HUDEP-2 (cell line): ENCODE data around the gene CPEB2.

ENCODE experiments used
- DNase-seq, 76 experiments: peaks; one replicate each; lab custom pipeline; 2025; ENCODE audit not compliant: unreplicated experiment in 76 of 76; lab: John Stamatoyannopoulos, UW

Gene CPEB2

GRCh38 chr4:15001869-15002658 lies at the start of gene CPEB2:
CPEB2 (plus strand) TSS chr4:15002481; CDS start chr4:15002674, 193 bp downstream.
- DNase-seq: peak in 75 of 76 experiments; percentile 26 to 96 (median 86)

GRCh38 chr4:14958436-14958835 lies 43.8 kb upstream of the CPEB2 start:
- no peak for DNase-seq

GRCh38 chr4:14961292-14961691 lies 41.0 kb upstream of the CPEB2 start:
- no peak for DNase-seq

- no peak for DNase-seq
These were observed 37.2 kb upstream of the CPEB2 start for GRCh38 chr4:14965071-14965470.

GRCh38 chr4:14967982-14968381 lies 34.3 kb upstream of the CPEB2 start:
- DNase-seq: no peak

DNA sequence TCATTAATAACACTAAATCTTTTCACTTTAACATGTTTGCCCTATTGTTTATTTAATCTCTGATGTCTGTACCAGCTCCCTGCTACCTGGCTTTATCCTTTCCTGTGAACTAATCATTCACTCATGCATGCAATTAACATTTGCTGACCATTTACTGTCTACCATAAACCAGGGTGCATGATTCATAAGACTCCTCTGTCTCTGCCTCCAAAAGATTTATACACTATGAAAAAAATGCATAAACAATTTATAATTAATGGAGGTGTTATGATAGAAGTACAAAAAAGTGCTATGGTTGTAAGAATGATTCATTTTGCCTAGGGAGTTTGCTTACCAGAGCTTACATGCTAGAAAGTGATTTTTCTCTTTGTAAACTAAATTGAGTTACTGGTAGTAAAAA lies 24.5 kb upstream of the CPEB2 start:
- no peak for DNase-seq

GRCh38 chr4:14984448-14984847 lies 17.8 kb upstream of the CPEB2 start:
- no peak for DNase-seq

GRCh38 chr4:14985161-14985560 lies 17.1 kb upstream of the CPEB2 start:
- no peak for DNase-seq

DNA sequence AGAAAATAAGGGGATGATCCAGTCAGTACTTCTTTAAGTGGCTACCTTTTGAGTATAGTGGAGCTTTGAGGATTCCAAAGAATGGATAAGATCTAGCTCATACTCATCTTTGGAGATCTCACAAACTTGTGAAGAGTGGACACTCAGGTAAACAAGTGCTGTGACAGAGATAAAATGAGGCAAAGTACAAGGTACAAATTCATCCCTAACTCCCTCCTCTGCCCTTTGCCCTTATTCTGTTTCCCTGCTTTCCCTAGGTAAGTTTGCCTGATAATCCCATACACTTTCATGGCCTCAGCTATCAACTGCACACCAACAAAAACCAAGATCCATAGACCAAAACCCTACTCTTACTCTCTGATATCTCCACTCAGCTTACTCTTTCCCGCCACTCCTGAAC lies 16.4 kb upstream of the CPEB2 start:
- DNase-seq: no peak

DNA sequence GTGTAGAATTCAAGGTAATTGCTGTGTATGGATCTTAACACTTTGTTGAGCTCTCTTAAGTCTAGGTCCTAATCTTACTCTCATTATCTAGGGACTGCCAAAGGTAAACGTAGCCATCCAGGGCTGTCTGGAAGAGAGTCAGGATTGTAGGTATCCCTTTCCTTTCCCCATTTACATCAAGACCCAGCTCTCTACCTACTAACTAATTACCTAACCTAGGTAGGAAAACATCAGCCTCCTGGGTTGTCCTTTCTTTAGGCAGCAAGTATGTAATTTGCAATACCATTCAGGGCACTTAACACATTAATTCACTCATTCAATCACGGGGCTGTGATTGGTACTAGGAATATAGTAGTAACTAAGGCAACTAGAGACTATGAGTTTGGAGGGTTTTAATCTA lies 15.2 kb upstream of the CPEB2 start:
- DNase-seq: no peak

DNA sequence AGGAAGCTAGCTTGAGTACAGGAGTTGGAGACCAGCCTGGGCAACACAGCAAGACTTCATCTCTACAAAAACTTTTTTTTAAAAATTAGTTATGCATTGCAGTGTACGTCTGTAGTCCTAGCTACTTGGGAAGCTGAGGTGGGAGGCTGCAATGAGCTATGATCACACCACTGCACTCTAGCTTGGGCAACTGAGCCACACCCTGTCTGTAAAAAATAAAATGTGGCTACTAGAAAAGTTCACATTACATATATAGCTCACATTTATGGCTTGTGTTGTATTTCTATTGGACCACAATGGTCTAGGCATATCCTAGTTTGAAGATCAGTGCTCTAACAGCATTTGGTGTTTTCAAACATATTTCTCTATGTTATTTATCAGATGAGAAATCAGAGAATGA lies 11.8 kb upstream of the CPEB2 start:
- DNase-seq: no peak

- no peak for DNase-seq
These were observed 8.0 kb upstream of the CPEB2 start for GRCh38 chr4:14994242-14994641.

DNA sequence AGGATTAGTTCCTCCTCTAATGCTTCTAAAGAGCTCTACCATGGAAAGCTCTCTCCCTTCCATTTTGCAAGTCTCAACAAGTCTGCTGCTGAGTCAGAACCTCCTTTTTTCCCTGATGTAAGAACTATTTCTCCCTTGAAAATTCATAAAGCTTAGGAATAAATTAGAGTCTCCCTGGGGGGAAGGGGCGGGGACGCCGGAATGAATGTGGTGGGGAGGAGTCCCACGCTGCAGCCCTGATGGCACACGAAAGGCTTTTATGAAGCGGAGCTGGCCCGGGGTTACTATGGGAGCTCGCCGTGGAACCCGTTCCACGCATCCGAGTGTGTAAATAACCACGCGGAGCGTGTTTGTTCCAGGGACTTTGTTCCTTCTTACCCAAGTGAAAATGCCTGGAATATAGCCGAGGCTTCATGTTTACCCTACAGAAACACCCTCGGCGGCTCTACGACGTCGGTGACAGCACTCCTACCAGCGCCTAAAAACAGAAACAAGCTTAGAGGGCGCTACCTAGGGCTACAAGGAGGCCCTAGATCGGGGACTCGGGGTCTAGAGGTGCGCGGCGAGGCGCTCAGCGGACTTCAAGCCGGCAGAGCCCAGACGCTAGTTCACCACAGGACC lies 923 bp upstream of the CPEB2 start:
- DNase-seq: peak in 42 of 76 experiments; percentile 1 to 62 (median 34)

DNA sequence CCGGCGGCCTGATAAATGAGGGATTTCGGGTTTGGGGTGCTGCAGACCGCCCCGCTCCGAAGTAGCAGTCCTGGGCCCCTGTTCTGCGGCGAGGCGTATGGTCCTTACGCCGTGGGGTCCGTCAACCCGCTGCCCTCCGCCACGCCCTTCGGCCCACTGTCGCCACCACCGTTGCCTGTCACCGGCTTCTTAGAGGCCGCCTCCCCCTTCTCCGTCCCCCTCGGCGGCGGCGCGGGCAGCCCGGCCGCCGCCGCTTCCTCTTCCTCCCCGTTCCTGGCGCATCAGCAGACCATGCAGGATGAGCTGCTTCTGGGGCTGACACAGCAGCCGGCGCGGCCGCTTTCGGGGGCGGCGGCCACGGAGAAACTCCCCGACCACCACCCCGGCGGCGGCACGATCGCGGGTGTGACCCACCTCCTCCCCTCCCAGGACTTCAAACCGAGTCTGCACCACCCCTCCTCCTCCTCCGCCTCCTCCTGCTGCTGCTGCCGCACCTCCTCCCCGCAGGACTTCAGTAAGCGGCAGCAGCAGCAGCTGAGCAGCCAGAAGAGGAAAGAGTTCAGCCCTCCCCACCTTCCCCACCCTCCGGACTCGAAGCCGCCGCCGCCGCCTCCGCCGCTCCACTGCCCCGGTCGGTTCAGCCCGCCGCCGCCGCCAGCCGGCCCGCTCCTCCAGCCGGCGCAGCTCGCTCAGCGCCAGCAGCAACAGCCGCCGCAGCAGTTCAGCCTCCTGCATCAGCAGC lies 549 bp downstream of the CPEB2 start:
- peak in 71 of 76 experiments; percentile 7 to 80 (median 61) for DNase-seq

DNA sequence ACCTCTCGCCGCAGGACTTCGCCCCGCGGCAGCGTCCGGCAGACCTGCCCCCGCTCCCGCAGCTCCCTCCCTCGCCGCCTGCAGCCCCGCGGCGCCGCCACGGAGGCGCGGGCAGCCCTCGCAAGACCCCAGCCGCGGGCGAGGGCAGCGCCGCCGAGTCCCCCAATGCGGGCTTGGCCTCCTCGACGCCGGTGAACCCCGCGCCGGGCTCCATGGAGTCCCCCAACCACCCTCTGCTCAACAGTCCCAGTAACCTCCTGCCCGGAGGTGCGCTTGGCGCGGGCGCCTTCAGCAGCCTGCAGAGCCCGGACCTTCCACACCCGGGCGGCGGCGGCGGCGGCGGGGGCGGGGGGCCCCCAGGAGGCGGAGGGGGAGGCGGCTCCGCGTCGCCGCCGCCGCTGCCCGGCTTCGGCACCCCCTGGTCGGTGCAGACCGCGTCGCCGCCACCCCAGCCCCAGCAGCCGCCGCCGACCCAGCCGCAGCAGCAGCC lies 1.2 kb downstream of the CPEB2 start:
- peak in 42 of 76 experiments; percentile 2 to 56 (median 16) for DNase-seq

GRCh38 chr4:15003891-15004738 lies 1.8 kb downstream of the CPEB2 start:
- DNase-seq: peak in 20 of 76 experiments; percentile 1 to 44 (median 18)

- DNase-seq: peak in 66 of 76 experiments; percentile 3 to 62 (median 39)
These were observed 2.5 kb downstream of the CPEB2 start for GRCh38 chr4:15004739-15005301.

DNA sequence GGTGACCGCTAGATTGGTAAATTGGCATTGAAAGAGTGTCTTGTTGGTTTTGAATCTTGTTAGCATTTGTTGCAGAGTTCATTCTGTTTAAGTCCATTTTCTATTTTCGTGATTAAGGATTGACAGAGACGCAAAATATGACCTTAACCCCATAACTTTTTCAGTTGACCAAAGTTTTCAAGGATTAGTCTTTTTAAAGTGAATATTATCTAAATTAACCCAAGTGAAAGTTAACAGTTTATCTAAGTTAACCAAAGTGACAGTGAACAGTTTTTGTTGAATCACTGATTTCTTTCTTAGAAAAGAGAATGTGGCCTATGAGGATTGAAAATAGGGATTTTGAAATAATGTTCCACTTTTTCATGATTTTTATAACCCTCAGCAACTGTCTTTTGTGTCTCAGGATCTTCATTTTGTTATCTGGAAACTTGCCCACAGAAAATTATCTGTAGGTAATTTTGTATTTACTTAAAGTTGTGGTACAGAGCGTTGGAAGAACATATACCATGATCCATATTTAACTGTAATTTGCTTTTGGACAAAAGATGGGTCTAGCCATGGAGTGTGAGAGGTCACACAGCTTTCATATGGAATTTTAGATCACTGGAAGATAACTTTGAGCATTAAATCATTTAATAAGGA lies 3.3 kb downstream of the CPEB2 start:
- DNase-seq: no peak

DNA sequence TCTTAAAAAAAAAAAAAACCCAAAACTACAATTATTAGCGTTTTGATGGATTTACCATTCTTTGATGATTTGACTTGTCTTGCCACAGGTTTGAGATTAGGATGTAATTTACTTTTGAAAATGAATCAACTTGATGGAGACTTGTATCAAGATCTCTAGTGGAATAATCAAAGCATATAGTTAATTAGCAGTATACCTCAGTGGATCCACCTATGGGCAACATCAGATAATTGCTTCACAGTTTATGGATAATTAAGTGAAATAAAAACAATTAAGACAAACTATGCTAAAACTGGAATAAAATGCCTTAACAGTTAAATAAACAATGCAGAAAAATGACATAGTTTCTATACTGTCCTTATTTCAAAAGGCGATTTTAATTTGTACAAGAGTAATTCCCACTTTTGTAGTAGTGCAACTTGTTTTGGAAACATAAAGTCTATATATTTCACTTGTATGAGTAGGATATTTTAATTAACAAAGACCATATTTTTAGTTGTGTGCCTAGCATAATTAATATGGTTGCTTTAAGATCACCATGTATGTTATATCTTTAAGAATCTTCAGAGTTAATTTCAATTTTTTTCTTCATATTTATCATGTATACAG lies 4.2 kb downstream of the CPEB2 start:
- peak in 3 of 76 experiments; percentile 1 to 4 (median 4) for DNase-seq
